Measurements from ENCODE around the gene PITPNB.

PITPNB gene

DNA sequence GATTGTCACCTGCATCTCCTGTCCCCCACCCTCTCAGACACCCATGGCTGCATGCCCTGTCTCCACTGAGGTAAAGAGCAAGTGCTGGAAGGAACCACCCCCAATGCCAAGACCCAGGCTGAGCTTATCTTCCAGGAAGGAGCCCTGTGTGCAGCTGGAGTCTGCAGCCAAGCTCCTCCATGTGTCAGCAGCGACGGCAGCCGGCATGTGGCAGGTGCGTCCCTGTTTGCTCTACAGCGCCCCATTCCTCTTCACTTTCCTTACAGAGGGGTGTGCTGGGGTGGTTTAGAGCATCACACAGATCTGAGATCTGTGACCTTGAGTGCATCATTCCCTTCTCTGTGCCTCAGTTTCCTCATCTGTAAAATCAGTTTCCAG is 109.8 kb downstream of the PITPNB start:
- no peak for TF ChIP-seq PATZ1 (CRISPR knock-in tag; IDR thresholded peaks at IDR 0.05; ENCODE audit: borderline replicate concordance)
- no peak for TF ChIP-seq ISL1 (CRISPR knock-in tag; IDR thresholded peaks at IDR 0.05)
- TF ChIP-seq, protein P1, sequence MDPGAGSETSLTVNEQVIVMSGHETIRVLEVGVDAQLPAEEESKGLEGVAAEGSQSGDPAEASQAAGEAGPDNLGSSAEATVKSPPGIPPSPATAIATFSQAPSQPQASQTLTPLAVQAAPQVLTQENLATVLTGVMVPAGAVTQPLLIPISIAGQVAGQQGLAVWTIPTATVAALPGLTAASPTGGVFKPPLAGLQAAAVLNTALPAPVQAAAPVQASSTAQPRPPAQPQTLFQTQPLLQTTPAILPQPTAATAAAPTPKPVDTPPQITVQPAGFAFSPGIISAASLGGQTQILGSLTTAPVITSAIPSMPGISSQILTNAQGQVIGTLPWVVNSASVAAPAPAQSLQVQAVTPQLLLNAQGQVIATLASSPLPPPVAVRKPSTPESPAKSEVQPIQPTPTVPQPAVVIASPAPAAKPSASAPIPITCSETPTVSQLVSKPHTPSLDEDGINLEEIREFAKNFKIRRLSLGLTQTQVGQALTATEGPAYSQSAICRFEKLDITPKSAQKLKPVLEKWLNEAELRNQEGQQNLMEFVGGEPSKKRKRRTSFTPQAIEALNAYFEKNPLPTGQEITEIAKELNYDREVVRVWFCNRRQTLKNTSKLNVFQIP (CRISPR knock-in tag; IDR thresholded peaks at IDR 0.05; ENCODE audit: borderline replicate concordance, low read depth), result no peak
- TF ChIP-seq CSDC2 (CRISPR knock-in tag; IDR thresholded peaks at IDR 0.05), result no peak
- TF ChIP-seq PPARA (CRISPR knock-in tag; IDR thresholded peaks at IDR 0.05; ENCODE audit: borderline replicate concordance), result no peak
- no peak for TF ChIP-seq TCF4 (CRISPR knock-in tag; IDR thresholded peaks at IDR 0.05; ENCODE audit: borderline replicate concordance)
- TF ChIP-seq ZFP30 (CRISPR knock-in tag; IDR thresholded peaks at IDR 0.05), result no peak
- no peak for TF ChIP-seq ZNF70 (CRISPR knock-in tag; IDR thresholded peaks at IDR 0.05)
- TF ChIP-seq ZNF565 (CRISPR knock-in tag; conservative IDR thresholded peaks at IDR 0.05; ENCODE audit: low read depth), result no peak
- TF ChIP-seq RARB (CRISPR knock-in tag; IDR thresholded peaks at IDR 0.05), result no peak
- no peak for TF ChIP-seq GLIS3 (CRISPR knock-in tag; IDR thresholded peaks at IDR 0.05)
- TF ChIP-seq ZNF8 (CRISPR knock-in tag; IDR thresholded peaks at IDR 0.05), result no peak
- TF ChIP-seq, protein P2, sequence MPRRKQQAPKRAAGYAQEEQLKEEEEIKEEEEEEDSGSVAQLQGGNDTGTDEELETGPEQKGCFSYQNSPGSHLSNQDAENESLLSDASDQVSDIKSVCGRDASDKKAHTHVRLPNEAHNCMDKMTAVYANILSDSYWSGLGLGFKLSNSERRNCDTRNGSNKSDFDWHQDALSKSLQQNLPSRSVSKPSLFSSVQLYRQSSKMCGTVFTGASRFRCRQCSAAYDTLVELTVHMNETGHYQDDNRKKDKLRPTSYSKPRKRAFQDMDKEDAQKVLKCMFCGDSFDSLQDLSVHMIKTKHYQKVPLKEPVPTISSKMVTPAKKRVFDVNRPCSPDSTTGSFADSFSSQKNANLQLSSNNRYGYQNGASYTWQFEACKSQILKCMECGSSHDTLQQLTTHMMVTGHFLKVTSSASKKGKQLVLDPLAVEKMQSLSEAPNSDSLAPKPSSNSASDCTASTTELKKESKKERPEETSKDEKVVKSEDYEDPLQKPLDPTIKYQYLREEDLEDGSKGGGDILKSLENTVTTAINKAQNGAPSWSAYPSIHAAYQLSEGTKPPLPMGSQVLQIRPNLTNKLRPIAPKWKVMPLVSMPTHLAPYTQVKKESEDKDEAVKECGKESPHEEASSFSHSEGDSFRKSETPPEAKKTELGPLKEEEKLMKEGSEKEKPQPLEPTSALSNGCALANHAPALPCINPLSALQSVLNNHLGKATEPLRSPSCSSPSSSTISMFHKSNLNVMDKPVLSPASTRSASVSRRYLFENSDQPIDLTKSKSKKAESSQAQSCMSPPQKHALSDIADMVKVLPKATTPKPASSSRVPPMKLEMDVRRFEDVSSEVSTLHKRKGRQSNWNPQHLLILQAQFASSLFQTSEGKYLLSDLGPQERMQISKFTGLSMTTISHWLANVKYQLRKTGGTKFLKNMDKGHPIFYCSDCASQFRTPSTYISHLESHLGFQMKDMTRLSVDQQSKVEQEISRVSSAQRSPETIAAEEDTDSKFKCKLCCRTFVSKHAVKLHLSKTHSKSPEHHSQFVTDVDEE (CRISPR knock-in tag; IDR thresholded peaks at IDR 0.05), result no peak
- no peak for TF ChIP-seq ARNTL (CRISPR knock-in tag; IDR thresholded peaks at IDR 0.05; ENCODE audit: borderline replicate concordance, low read depth)
- TF ChIP-seq TOX (CRISPR knock-in tag; IDR thresholded peaks at IDR 0.05; ENCODE audit: borderline replicate concordance), result no peak
- no peak for TF ChIP-seq CSRNP3 (CRISPR knock-in tag; IDR thresholded peaks at IDR 0.05)
- TF ChIP-seq, protein P3, sequence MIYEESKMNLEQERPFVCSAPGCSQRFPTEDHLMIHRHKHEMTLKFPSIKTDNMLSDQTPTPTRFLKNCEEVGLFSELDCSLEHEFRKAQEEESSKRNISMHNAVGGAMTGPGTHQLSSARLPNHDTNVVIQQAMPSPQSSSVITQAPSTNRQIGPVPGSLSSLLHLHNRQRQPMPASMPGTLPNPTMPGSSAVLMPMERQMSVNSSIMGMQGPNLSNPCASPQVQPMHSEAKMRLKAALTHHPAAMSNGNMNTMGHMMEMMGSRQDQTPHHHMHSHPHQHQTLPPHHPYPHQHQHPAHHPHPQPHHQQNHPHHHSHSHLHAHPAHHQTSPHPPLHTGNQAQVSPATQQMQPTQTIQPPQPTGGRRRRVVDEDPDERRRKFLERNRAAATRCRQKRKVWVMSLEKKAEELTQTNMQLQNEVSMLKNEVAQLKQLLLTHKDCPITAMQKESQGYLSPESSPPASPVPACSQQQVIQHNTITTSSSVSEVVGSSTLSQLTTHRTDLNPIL (CRISPR knock-in tag; IDR thresholded peaks at IDR 0.05; ENCODE audit: low read depth), result no peak
- TF ChIP-seq ZFP3 (CRISPR knock-in tag; IDR thresholded peaks at IDR 0.05), result no peak
- TF ChIP-seq ZC3H10 (CRISPR knock-in tag; IDR thresholded peaks at IDR 0.05), result no peak
- no peak for TF ChIP-seq BACH2 (CRISPR knock-in tag; IDR thresholded peaks at IDR 0.05; ENCODE audit: borderline replicate concordance)
- no peak for ATAC-seq

GRCh38 chr22:27808451-27809225 is 110.4 kb downstream of the PITPNB start:
- no peak for ATAC-seq

GRCh38 chr22:27805841-27806240 is 113.2 kb downstream of the PITPNB start:
- no peak for ATAC-seq
- TF ChIP-seq ZNF8 (CRISPR knock-in tag; IDR thresholded peaks at IDR 0.05), result no peak
- no peak for TF ChIP-seq SNAI2 (CRISPR knock-in tag; IDR thresholded peaks at IDR 0.05)
- TF ChIP-seq, protein P2 (CRISPR knock-in tag; IDR thresholded peaks at IDR 0.05), result no peak
- no peak for TF ChIP-seq ISL1 (CRISPR knock-in tag; IDR thresholded peaks at IDR 0.05)
- TF ChIP-seq ARNTL (CRISPR knock-in tag; IDR thresholded peaks at IDR 0.05; ENCODE audit: borderline replicate concordance, low read depth), result no peak
- no peak for TF ChIP-seq ZNF565 (CRISPR knock-in tag; conservative IDR thresholded peaks at IDR 0.05; ENCODE audit: low read depth)
- TF ChIP-seq, protein P3 (CRISPR knock-in tag; IDR thresholded peaks at IDR 0.05; ENCODE audit: low read depth), result no peak
- no peak for TF ChIP-seq TCF4 (CRISPR knock-in tag; IDR thresholded peaks at IDR 0.05; ENCODE audit: borderline replicate concordance)
- TF ChIP-seq ZFP30 (CRISPR knock-in tag; IDR thresholded peaks at IDR 0.05), result no peak
- no peak for TF ChIP-seq OSR1 (CRISPR knock-in tag; IDR thresholded peaks at IDR 0.05)
- no peak for TF ChIP-seq ESRRG (CRISPR knock-in tag; IDR thresholded peaks at IDR 0.05)
- TF ChIP-seq ZC3H10 (CRISPR knock-in tag; IDR thresholded peaks at IDR 0.05), result no peak
- TF ChIP-seq ZFP3 (CRISPR knock-in tag; IDR thresholded peaks at IDR 0.05), result no peak

More at GRCh38 chr22:27808451-27809225, 110.4 kb downstream of the PITPNB start:
- no peak for TF ChIP-seq TOX (CRISPR knock-in tag; IDR thresholded peaks at IDR 0.05; ENCODE audit: borderline replicate concordance)
- TF ChIP-seq RARB (CRISPR knock-in tag; IDR thresholded peaks at IDR 0.05), result no peak
- TF ChIP-seq OSR1 (CRISPR knock-in tag; IDR thresholded peaks at IDR 0.05), result no peak
- TF ChIP-seq ARNTL (CRISPR knock-in tag; IDR thresholded peaks at IDR 0.05; ENCODE audit: borderline replicate concordance, low read depth), result no peak
